HCT116 (cell line): ENCODE data around the gene C14orf180. TPM values are rescaled to one million over a fixed set of nuclear protein-coding genes. Genes with fewer than 3 reads are reported as not detected.

Experiments
- ATAC-seq: fragments of 200-7000 bp; cut with Tn5 transposase; 2 replicates; pipeline ENCODE4 v1.9.1; 2020; ENCODE audit warnings: mild to moderate bottlenecking, moderate library complexity
- BruUV-seq: library from RNA; stranded (reverse); fragments of 400-500 nt; replicated peaks from 2 replicates; lab custom pipeline; 2021; lab: Mats Ljungman, UMichigan
- CTCF ChIA-PET: fragments of 300-600 bp; sonication (Branson Sonifier 250); formaldehyde crosslinking; loops from one replicate; lab custom pipeline; 2021; ENCODE audit warnings: antibody characterized with exemption; lab: Charles Lee
- POLR2A ChIA-PET: fragments of 300-600, 350-600 bp; sonication (Branson Sonifier 250); formaldehyde crosslinking; loops from one replicate; lab custom pipeline; 2021; ENCODE audit warnings: antibody characterized with exemption; lab: Charles Lee
- RAD21 ChIA-PET, 2 experiments: fragments of 300-600 bp; sonication (Branson Sonifier 250); formaldehyde crosslinking; loops; one replicate each; lab custom pipeline; 2023; ENCODE audit warnings: low total read pairs in 2 of 2; ENCODE audit not compliant: uncharacterized antibody in 2 of 2, unreplicated experiment in 2 of 2, low non-redundant PET in 1 of 2; lab: Charles Lee
- DNase-seq: peaks from one replicate; pipeline ENCODE4 v3.0.0-alpha.2; 2010; ENCODE audit warnings: low read depth, low spot score
- H2AFZ ChIP-seq: fragments of 200-600 bp; shearing (Covaris generic), sonication (generic); 2 replicates; pipeline ENCODE4 v1.6.1; 2017; ENCODE audit warnings: low read depth, mixed run types, mixed read lengths, antibody characterized with exemption, low read length; ENCODE audit not compliant: poor library complexity, severe bottlenecking
- H3K27ac ChIP-seq: 2 replicates; pipeline ENCODE4 v1.5.1; 2012; ENCODE audit warnings: low read depth, low read length
- H3K27me3 ChIP-seq: fragments of 200-600 bp; sonication (generic); 2 replicates; pipeline ENCODE4 v1.6.1; 2016; ENCODE audit warnings: mixed run types, low read length, mixed read lengths; ENCODE audit not compliant: insufficient read depth
- H3K36me3 ChIP-seq, 2 experiments: fragments of 200-500 bp in 1 of 2; fragments of 200-600 bp in 1 of 2; sonication (Bioruptor generic) in 1 of 2; sonication (generic) in 1 of 2; 2 replicates each; pipeline versions ENCODE4 v1.5.1 to v1.6.1; 2014 to 2016; ENCODE audit warnings: low read length in 2 of 2, inconsistent platforms in 1 of 2, mixed read lengths in 1 of 2, mixed run types in 1 of 2; ENCODE audit not compliant: insufficient read depth in 2 of 2, control insufficient read depth in 1 of 2
- H3K4me1 ChIP-seq, 2 experiments: fragments of 200-600 bp in 1 of 2; sonication (generic) in 1 of 2; 2 replicates each; pipeline versions ENCODE4 v1.5.1 to v1.6.1; 2012 to 2017; ENCODE audit warnings: low read length in 2 of 2, inconsistent platforms in 1 of 2, mild to moderate bottlenecking in 1 of 2, mixed read lengths in 1 of 2, mixed run types in 1 of 2, moderate library complexity in 1 of 2; ENCODE audit not compliant: insufficient read depth in 2 of 2, control insufficient read depth in 1 of 2
- H3K4me2 ChIP-seq: fragments of 200-600 bp; sonication (generic); 2 replicates; pipeline ENCODE4 v1.6.1; 2017; ENCODE audit warnings: mixed run types, low read length, mixed read lengths
- H3K4me3 ChIP-seq, 2 experiments: fragments of 200-600 bp in 1 of 2; sonication (generic) in 1 of 2; replicated peaks in 1 of 2; 2 replicates each; pipeline ENCODE4 v1.5.1; 2011 to 2016; ENCODE audit warnings: low read length in 2 of 2, control low read depth in 1 of 2, low read depth in 1 of 2, mild to moderate bottlenecking in 1 of 2, mixed read lengths in 1 of 2, mixed run types in 1 of 2
- H3K79me2 ChIP-seq: fragments of 200-600 bp; sonication (generic); 2 replicates; pipeline ENCODE4 v1.6.1; 2017; ENCODE audit warnings: mild to moderate bottlenecking, mixed run types, low read length, moderate library complexity, mixed read lengths; ENCODE audit not compliant: insufficient read depth
- H3K9ac ChIP-seq: fragments of 200-600 bp; sonication (generic); 2 replicates; pipeline ENCODE4 v1.6.1; 2016; ENCODE audit warnings: low read length, mixed read lengths
- H3K9me2 ChIP-seq: fragments of 200-600 bp; sonication (generic), shearing (Covaris generic); 2 replicates; pipeline ENCODE4 v1.6.1; 2017; ENCODE audit warnings: mixed run types, mild to moderate bottlenecking, moderate library complexity; ENCODE audit not compliant: insufficient read depth
- H3K9me3 ChIP-seq, 2 experiments: fragments of 200-500 bp in 1 of 2; fragments of 200-600 bp in 1 of 2; sonication (Bioruptor generic) in 1 of 2; sonication (generic) in 1 of 2; 2 replicates each; pipeline ENCODE4 v1.6.1; 2014 to 2017; ENCODE audit warnings: low read length in 2 of 2, mixed read lengths in 2 of 2, inconsistent platforms in 1 of 2, low read depth in 1 of 2, mild to moderate bottlenecking in 1 of 2, mixed run types in 1 of 2, moderate library complexity in 1 of 2; ENCODE audit not compliant: control insufficient read depth in 1 of 2, insufficient read depth in 1 of 2
- H4K20me1 ChIP-seq: fragments of 200-600 bp; sonication (generic), shearing (Covaris generic); 2 replicates; pipeline ENCODE4 v1.6.1; 2017; ENCODE audit warnings: mixed run types, mild to moderate bottlenecking, moderate library complexity; ENCODE audit not compliant: insufficient read depth
- CEBPB ChIP-seq: IDR thresholded peaks from 2 replicates; pipeline ENCODE4 v1.6.1; 2012; ENCODE audit warnings: low read depth
- EGR1 ChIP-seq: IDR thresholded peaks from 2 replicates; pipeline ENCODE4 v1.6.1; 2012; ENCODE audit warnings: low read depth
- EZH2phosphoT487 ChIP-seq: fragments of 200-600 bp; IDR thresholded peaks from 2 replicates; pipeline ENCODE4 v1.6.1; 2018; ENCODE audit warnings: antibody characterized with exemption, borderline replicate concordance
- RAD21 ChIP-seq: IDR thresholded peaks from 2 replicates; pipeline ENCODE4 v1.6.1; 2012; ENCODE audit warnings: low read depth, mild to moderate bottlenecking
- TCF7L2 ChIP-seq: IDR thresholded peaks from 2 replicates; pipeline ENCODE4 v1.7.0; 2011; ENCODE audit warnings: borderline replicate concordance, inconsistent platforms; ENCODE audit not compliant: insufficient read depth, insufficient read length; ENCODE audit errors: extremely low read depth
- ZFX ChIP-seq: fragments of 450-650 bp; IDR thresholded peaks from 2 replicates; pipeline ENCODE4 v1.6.1; 2017
- ZNF274 ChIP-seq: fragments of 200-500 bp; sonication (Bioruptor generic); IDR thresholded peaks from 2 replicates; pipeline ENCODE4 v1.6.1; 2014; ENCODE audit warnings: mild to moderate bottlenecking, low read depth, low read length, inconsistent platforms
- intact Hi-C: fragments of 100-400 bp; cut with micrococcal nuclease; formaldehyde crosslinking; loops from 2 replicates; pipeline ENCODE4 v1.10.0; 2022
- total RNA-seq: library from RNA; stranded (reverse); gene quantifications from one replicate; pipeline ENCODE4 v1.2.1, GENCODE V29; 2021; ENCODE audit not compliant: unreplicated experiment
- TF ChIP-seq, protein P1 (sequence below), 3 experiments: fragments of 200-600 bp in 1 of 3; sonication (generic) in 1 of 3; IDR thresholded peaks in 2 of 3; conservative IDR thresholded peaks in 1 of 3; 2 replicates each; pipeline ENCODE4 v1.5.1; 2012 to 2017; ENCODE audit warnings: low read depth in 2 of 3, low read length in 2 of 3, antibody characterized with exemption in 1 of 3, borderline replicate concordance in 1 of 3, control low read depth in 1 of 3, mild to moderate bottlenecking in 1 of 3, mixed read lengths in 1 of 3, mixed run types in 1 of 3, moderate library complexity in 1 of 3; ENCODE audit not compliant: insufficient read depth in 1 of 3
- TF ChIP-seq, protein P2 (sequence below): IDR thresholded peaks from 2 replicates; pipeline ENCODE4 v1.6.1; 2012
- TF ChIP-seq, protein P3 (sequence below): IDR thresholded peaks from 2 replicates; pipeline ENCODE4 v1.6.1; 2012; ENCODE audit warnings: low read depth
- TF ChIP-seq, protein P4 (sequence below): IDR thresholded peaks from 2 replicates; pipeline ENCODE4 v1.6.1; 2012

C14orf180 gene
- total RNA-seq, 1 experiment from 2014 or later, result not detected

DNA sequence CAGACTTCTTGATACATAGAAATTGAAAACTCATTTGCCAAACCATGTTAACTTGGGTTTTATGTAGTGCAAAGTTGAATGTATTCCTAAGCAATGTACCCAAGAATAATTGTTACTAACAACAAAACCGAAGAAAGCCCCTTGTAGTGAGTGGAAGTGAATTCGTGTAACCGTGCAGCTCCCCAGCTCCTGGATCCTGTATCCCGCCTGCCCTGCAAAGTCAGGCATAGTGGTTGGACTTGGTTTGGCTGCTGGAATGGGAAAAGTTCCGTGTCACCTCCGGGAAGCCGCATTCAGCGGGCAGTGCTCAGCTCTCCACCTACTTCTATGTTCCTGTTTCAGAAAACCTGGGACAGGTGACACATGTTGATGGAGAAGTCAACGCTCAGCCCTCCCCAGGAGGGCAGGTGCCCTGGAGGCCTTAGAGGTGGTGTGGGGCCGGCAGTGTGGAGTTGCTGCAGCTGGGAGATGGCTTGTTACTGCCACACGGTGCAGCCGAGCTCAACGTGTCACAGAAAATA, 29.2 kb upstream of the C14orf180 start (continued):
- TF ChIP-seq, protein P1, sequence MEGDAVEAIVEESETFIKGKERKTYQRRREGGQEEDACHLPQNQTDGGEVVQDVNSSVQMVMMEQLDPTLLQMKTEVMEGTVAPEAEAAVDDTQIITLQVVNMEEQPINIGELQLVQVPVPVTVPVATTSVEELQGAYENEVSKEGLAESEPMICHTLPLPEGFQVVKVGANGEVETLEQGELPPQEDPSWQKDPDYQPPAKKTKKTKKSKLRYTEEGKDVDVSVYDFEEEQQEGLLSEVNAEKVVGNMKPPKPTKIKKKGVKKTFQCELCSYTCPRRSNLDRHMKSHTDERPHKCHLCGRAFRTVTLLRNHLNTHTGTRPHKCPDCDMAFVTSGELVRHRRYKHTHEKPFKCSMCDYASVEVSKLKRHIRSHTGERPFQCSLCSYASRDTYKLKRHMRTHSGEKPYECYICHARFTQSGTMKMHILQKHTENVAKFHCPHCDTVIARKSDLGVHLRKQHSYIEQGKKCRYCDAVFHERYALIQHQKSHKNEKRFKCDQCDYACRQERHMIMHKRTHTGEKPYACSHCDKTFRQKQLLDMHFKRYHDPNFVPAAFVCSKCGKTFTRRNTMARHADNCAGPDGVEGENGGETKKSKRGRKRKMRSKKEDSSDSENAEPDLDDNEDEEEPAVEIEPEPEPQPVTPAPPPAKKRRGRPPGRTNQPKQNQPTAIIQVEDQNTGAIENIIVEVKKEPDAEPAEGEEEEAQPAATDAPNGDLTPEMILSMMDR (IDR thresholded peaks at IDR 0.05 in 2 of 3, conservative IDR thresholded peaks at IDR 0.05 in 1 of 3; ENCODE audit: borderline replicate concordance in 1 of 3, insufficient read depth in 1 of 3, low read depth in 2 of 3, low read length in 2 of 3), result no peak
- TF ChIP-seq, protein P2, sequence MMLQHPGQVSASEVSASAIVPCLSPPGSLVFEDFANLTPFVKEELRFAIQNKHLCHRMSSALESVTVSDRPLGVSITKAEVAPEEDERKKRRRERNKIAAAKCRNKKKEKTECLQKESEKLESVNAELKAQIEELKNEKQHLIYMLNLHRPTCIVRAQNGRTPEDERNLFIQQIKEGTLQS, result no peak
- TF ChIP-seq EZH2phosphoT487 (no peak), ZNF274 (no peak), EGR1 (no peak), CEBPB (no peak), TCF7L2 (no peak)

DNA sequence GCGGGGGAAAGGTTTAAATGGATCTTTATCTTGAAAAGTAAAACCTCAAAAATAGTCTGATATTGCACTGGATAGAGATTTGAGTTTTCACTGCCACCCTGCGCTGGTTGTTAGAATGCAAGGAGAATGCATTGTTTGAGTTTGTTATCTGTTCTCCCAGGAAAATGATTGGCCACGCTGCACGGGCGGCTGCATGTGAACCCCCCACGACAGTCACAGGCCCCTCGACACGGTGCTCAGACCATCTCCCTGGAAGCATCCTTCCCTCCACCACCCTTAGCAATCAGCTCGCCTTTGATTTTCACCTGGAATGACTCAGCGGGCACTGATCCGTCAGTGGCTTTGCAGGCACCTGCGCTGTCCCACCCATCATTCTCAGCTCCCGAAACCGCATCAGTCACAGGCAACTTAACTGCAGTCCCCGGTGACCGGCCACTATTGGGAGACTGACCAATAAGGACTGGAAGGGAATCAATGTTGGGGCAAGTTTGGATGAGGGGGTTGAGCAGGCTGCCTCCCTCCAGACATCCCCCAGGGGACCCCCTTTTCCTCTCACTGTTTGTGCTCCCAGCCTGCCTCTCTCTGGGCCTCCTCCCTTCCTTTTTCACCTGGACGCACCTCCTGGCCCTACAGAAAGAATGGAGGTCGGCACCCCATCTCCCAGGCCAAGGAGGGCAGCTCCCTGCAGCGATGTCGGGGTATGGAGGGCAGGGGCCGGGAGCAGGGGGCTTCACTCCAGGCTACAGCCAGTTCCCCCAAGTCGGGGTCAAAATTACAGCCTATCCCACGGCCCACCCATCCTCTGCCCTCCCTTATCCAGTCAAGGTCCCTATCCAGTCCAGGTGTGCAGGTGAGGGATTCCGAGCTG, 28.5 kb upstream of the C14orf180 start:
- Histone ChIP-seq H4K20me1 (no peaks in the 10 kb centered on the region), H3K27ac (no peak overlapping the region), H3K9me3 (no peaks in the 10 kb centered on the region), H3K4me3 (no peak overlapping the region), H3K4me1 (no peaks in the 10 kb centered on the region), H2AFZ (no peak overlapping the region), H3K79me2 (no peaks in the 10 kb centered on the region), H3K9me2 (no peaks in the 10 kb centered on the region), H3K4me2 (no peak overlapping the region), H3K36me3 (no peaks in the 10 kb centered on the region), H3K27me3 (peaks cover 13% of the 10 kb centered on the region), H3K9ac (no peak overlapping the region)
- DNase-seq (no peak), ATAC-seq (peak; percentile 64)
- POLR2A ChIA-PET, result no interaction called here
- intact Hi-C loops, result no loop called here
- RAD21 ChIA-PET, result no interaction called here
- TF ChIP-seq, protein P3, sequence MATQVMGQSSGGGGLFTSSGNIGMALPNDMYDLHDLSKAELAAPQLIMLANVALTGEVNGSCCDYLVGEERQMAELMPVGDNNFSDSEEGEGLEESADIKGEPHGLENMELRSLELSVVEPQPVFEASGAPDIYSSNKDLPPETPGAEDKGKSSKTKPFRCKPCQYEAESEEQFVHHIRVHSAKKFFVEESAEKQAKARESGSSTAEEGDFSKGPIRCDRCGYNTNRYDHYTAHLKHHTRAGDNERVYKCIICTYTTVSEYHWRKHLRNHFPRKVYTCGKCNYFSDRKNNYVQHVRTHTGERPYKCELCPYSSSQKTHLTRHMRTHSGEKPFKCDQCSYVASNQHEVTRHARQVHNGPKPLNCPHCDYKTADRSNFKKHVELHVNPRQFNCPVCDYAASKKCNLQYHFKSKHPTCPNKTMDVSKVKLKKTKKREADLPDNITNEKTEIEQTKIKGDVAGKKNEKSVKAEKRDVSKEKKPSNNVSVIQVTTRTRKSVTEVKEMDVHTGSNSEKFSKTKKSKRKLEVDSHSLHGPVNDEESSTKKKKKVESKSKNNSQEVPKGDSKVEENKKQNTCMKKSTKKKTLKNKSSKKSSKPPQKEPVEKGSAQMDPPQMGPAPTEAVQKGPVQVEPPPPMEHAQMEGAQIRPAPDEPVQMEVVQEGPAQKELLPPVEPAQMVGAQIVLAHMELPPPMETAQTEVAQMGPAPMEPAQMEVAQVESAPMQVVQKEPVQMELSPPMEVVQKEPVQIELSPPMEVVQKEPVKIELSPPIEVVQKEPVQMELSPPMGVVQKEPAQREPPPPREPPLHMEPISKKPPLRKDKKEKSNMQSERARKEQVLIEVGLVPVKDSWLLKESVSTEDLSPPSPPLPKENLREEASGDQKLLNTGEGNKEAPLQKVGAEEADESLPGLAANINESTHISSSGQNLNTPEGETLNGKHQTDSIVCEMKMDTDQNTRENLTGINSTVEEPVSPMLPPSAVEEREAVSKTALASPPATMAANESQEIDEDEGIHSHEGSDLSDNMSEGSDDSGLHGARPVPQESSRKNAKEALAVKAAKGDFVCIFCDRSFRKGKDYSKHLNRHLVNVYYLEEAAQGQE, result no peak
- TF ChIP-seq, protein P1 (IDR thresholded peaks at IDR 0.05 in 2 of 3, conservative IDR thresholded peaks at IDR 0.05 in 1 of 3; ENCODE audit: borderline replicate concordance in 1 of 3, insufficient read depth in 1 of 3, low read depth in 2 of 3, low read length in 2 of 3), result peak; percentile 22 to 33 (median 30); a peak in 3 of 6 replicates
- TF ChIP-seq RAD21, result peak; percentile 52
- no peak for TF ChIP-seq ZFX
- TF ChIP-seq, protein P4, sequence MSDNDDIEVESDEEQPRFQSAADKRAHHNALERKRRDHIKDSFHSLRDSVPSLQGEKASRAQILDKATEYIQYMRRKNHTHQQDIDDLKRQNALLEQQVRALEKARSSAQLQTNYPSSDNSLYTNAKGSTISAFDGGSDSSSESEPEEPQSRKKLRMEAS, result no peak
- no TSS peak for BruUV-seq
- CTCF ChIA-PET, result no interaction called here
